Effector memory CD4-positive, alpha-beta T cell (primary cell): ENCODE data around the gene CDC42BPB.

Experiments used
- DNase-seq, 3 donors: peaks; one replicate each; pipeline ENCODE4 v3.0.0-alpha.2; 2020
- H3K27ac ChIP-seq: 2 replicates; pipeline ENCODE4 v1.7.0; 2013; ENCODE audit warnings: mild to moderate bottlenecking, low read length, moderate library complexity; ENCODE audit not compliant: insufficient read depth, poor library complexity, severe bottlenecking
- H3K27me3 ChIP-seq: replicated peaks from 2 replicates; pipeline ENCODE4 v1.7.0; 2013; ENCODE audit warnings: mild to moderate bottlenecking, low read length; ENCODE audit not compliant: insufficient read depth, control insufficient read depth, poor library complexity, severe bottlenecking
- H3K36me3 ChIP-seq: 2 replicates; pipeline ENCODE4 v1.7.0; 2013; ENCODE audit warnings: mild to moderate bottlenecking, low read length, moderate library complexity; ENCODE audit not compliant: control insufficient read depth, insufficient read depth
- H3K4me1 ChIP-seq: 2 replicates; pipeline ENCODE4 v1.7.0; 2013; ENCODE audit warnings: low read length, mild to moderate bottlenecking; ENCODE audit not compliant: control insufficient read depth, insufficient read depth, poor library complexity, severe bottlenecking
- H3K4me3 ChIP-seq: 2 replicates; pipeline ENCODE4 v1.7.0; 2013; ENCODE audit warnings: low read length, low read depth, mild to moderate bottlenecking; ENCODE audit not compliant: insufficient read depth, poor library complexity, severe bottlenecking
- H3K9me3 ChIP-seq: 2 replicates; pipeline ENCODE4 v1.7.0; 2013; ENCODE audit warnings: mild to moderate bottlenecking, low read length, moderate library complexity; ENCODE audit not compliant: control insufficient read depth

CDC42BPB gene

GRCh38 chr14:103016594-103016993 is 40.8 kb downstream of the CDC42BPB start:
- Histone ChIP-seq H3K27me3 (no peaks in the 10 kb centered on the region), H3K4me3 (no peak overlapping the region), H3K9me3 (no peaks in the 10 kb centered on the region), H3K36me3 (no peaks in the 10 kb centered on the region), H3K27ac (no peak overlapping the region), H3K4me1 (no peaks in the 10 kb centered on the region)
- DNase-seq, result no peak

- Histone ChIP-seq H3K27ac (no peak overlapping the region), H3K27me3 (no peaks in the 10 kb centered on the region), H3K4me3 (no peak overlapping the region), H3K36me3 (no peaks in the 10 kb centered on the region), H3K4me1 (no peaks in the 10 kb centered on the region), H3K9me3 (no peaks in the 10 kb centered on the region)
- DNase-seq, result no peak
Measured at GRCh38 chr14:103016071-103016470, 41.3 kb downstream of the CDC42BPB start.

GRCh38 chr14:103015426-103015825 is 41.9 kb downstream of the CDC42BPB start:
- H3K9me3 ChIP-seq, result no peaks in the 10 kb centered on the region
- H3K4me3 ChIP-seq, result no peak overlapping the region
- no peak for DNase-seq
- H3K36me3 ChIP-seq, result no peaks in the 10 kb centered on the region
- H3K4me1 ChIP-seq, result no peaks in the 10 kb centered on the region
- no peak overlapping the region for H3K27ac ChIP-seq
- H3K27me3 ChIP-seq, result no peaks in the 10 kb centered on the region

GRCh38 chr14:103014466-103015228 is 42.7 kb downstream of the CDC42BPB start:
- H3K4me3 ChIP-seq, result no peak overlapping the region
- H3K9me3 ChIP-seq, result no peaks in the 10 kb centered on the region
- H3K4me1 ChIP-seq, result no peaks in the 10 kb centered on the region
- no peaks in the 10 kb centered on the region for H3K36me3 ChIP-seq
- H3K27ac ChIP-seq, result no peak overlapping the region
- no peak for DNase-seq
- no peaks in the 10 kb centered on the region for H3K27me3 ChIP-seq

- Histone ChIP-seq H3K9me3 (no peaks in the 10 kb centered on the region), H3K27me3 (no peaks in the 10 kb centered on the region), H3K4me3 (no peak overlapping the region), H3K36me3 (no peaks in the 10 kb centered on the region), H3K27ac (no peak overlapping the region), H3K4me1 (no peaks in the 10 kb centered on the region)
- DNase-seq, result no peak
Measured at GRCh38 chr14:103013028-103013427, 44.3 kb downstream of the CDC42BPB start.

GRCh38 chr14:103009559-103009958 is 47.8 kb downstream of the CDC42BPB start:
- no peaks in the 10 kb centered on the region for H3K27me3 ChIP-seq
- no peak overlapping the region for H3K27ac ChIP-seq
- no peaks in the 10 kb centered on the region for H3K9me3 ChIP-seq
- DNase-seq, result no peak
- H3K36me3 ChIP-seq, result peaks cover 3% of the 10 kb centered on the region
- no peaks in the 10 kb centered on the region for H3K4me1 ChIP-seq
- no peak overlapping the region for H3K4me3 ChIP-seq

- H3K27me3 ChIP-seq, result no peaks in the 10 kb centered on the region
- no peak overlapping the region for H3K27ac ChIP-seq
- peaks cover 3% of the 10 kb centered on the region for H3K36me3 ChIP-seq
- H3K9me3 ChIP-seq, result no peaks in the 10 kb centered on the region
- no peaks in the 10 kb centered on the region for H3K4me1 ChIP-seq
- H3K4me3 ChIP-seq, result no peak overlapping the region
- no peak for DNase-seq
Measured at GRCh38 chr14:103008768-103009357, 48.5 kb downstream of the CDC42BPB start.

- no peak for DNase-seq
- Histone ChIP-seq H3K36me3 (peaks cover 3% of the 10 kb centered on the region), H3K9me3 (no peaks in the 10 kb centered on the region), H3K27ac (no peak overlapping the region), H3K4me1 (no peaks in the 10 kb centered on the region), H3K27me3 (no peaks in the 10 kb centered on the region), H3K4me3 (no peak overlapping the region)
Measured at GRCh38 chr14:103008126-103008525, 49.2 kb downstream of the CDC42BPB start.

GRCh38 chr14:103007555-103007954 is 49.8 kb downstream of the CDC42BPB start:
- Histone ChIP-seq H3K36me3 (peaks cover 3% of the 10 kb centered on the region), H3K9me3 (no peaks in the 10 kb centered on the region), H3K4me1 (no peaks in the 10 kb centered on the region), H3K27me3 (no peaks in the 10 kb centered on the region), H3K27ac (no peak overlapping the region), H3K4me3 (no peak overlapping the region)
- no peak for DNase-seq

GRCh38 chr14:103006991-103007520 is 50.3 kb downstream of the CDC42BPB start:
- no peaks in the 10 kb centered on the region for H3K4me1 ChIP-seq
- DNase-seq, result no peak
- H3K9me3 ChIP-seq, result no peaks in the 10 kb centered on the region
- H3K27me3 ChIP-seq, result no peaks in the 10 kb centered on the region
- H3K36me3 ChIP-seq, result peaks cover 3% of the 10 kb centered on the region
- no peak overlapping the region for H3K4me3 ChIP-seq
- no peak overlapping the region for H3K27ac ChIP-seq
